Measurements from ENCODE around the gene USP25. TPM values are rescaled to one million over a fixed set of nuclear protein-coding genes. Genes with fewer than 3 reads are reported as not detected.

USP25 gene, protein sequence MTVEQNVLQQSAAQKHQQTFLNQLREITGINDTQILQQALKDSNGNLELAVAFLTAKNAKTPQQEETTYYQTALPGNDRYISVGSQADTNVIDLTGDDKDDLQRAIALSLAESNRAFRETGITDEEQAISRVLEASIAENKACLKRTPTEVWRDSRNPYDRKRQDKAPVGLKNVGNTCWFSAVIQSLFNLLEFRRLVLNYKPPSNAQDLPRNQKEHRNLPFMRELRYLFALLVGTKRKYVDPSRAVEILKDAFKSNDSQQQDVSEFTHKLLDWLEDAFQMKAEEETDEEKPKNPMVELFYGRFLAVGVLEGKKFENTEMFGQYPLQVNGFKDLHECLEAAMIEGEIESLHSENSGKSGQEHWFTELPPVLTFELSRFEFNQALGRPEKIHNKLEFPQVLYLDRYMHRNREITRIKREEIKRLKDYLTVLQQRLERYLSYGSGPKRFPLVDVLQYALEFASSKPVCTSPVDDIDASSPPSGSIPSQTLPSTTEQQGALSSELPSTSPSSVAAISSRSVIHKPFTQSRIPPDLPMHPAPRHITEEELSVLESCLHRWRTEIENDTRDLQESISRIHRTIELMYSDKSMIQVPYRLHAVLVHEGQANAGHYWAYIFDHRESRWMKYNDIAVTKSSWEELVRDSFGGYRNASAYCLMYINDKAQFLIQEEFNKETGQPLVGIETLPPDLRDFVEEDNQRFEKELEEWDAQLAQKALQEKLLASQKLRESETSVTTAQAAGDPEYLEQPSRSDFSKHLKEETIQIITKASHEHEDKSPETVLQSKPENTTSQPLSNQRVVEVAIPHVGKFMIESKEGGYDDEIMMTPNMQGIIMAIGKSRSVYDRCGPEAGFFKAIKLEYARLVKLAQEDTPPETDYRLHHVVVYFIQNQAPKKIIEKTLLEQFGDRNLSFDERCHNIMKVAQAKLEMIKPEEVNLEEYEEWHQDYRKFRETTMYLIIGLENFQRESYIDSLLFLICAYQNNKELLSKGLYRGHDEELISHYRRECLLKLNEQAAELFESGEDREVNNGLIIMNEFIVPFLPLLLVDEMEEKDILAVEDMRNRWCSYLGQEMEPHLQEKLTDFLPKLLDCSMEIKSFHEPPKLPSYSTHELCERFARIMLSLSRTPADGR
- total RNA-seq, result 25.1 and 34.9 TPM in 2 replicates

DNA sequence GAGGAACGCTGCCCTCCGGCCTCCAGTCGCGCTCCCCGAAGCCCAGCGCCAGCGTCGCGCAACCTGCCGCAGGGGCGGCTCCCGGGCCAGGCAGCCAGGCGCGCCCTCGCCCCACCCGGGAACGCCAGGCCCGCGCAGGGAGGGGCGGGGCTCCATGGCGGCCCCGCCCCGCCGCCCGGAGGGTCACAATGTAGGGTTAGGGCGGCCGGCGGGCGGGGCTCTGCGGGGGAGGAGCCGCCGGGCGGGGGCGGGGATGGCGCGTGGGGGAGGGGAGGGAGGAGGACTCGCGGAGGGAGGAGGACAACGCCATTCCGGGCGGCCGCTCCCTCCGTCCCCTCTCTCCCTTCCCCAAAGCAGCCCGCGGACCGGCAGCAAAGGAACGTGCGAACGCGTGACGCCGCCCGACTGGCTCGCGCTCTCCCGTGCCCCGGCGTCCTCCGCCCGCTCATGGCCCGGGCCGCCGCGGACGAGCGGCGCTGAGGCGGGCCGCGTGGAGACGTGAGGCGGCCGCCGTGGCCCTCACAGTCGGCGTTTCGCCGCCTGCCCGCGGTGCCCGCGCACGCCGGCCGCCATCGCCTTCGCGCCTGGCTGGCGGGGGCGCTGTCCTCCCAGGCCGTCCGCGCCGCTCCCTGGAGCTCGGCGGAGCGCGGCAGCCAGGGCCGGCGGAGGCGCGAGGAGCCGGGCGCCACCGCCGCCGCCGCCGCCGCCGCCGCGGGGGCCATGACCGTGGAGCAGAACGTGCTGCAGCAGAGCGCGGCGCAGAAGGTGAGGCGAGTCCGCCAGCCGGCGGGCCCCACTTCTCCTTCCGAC is at the start of gene USP25:
USP25 (plus strand) TSS at position 309 of the 810 bp plus-strand sequence; CDS start at position 721, 412 bp downstream.

All from aortic smooth muscle cell (primary cell).